CD4-positive, alpha-beta T cell (primary cell): Measurements from ENCODE around the gene DOP1A. TPM values are rescaled to one million over a fixed set of nuclear protein-coding genes. Genes with fewer than 3 reads are reported as not detected.
A peak's percentile ranks its signal among the peaks of the same experiment; 100 is the strongest.

Experiments used
- ATAC-seq: fragments of 200-7000 bp; cut with Tn5 transposase; one replicate; pipeline ENCODE4 v1.10.0; 2022; ENCODE audit warnings: mild to moderate bottlenecking; ENCODE audit not compliant: poor library complexity
- CTCF ChIA-PET: fragments of 350-600 bp; sonication (Branson Sonifier 250); formaldehyde crosslinking; loops from one replicate; lab custom pipeline; 2021; ENCODE audit warnings: antibody characterized with exemption, inconsistent platforms; lab: Charles Lee
- POLR2A ChIA-PET: fragments of 350-600 bp; sonication (Branson Sonifier 250); formaldehyde crosslinking; loops from one replicate; lab custom pipeline; 2021; ENCODE audit warnings: antibody characterized with exemption, inconsistent platforms; lab: Charles Lee
- DNase-seq, 14 experiments: peaks; one replicate each; pipeline ENCODE4 v3.0.0-alpha.2; 2013 to 2020; ENCODE audit warnings: mixed read lengths in 2 of 14
- H3K27ac ChIP-seq, 2 donors: one replicate each; pipeline versions ENCODE4 v1.5.1 to v1.7.0; 2013; ENCODE audit warnings: low read length in 2 of 2, low read depth in 1 of 2, mild to moderate bottlenecking in 1 of 2
- H3K27me3 ChIP-seq, 2 experiments: 1 replicate in 1 of 2; 2 replicates in 1 of 2; pipeline versions ENCODE4 v1.6.1 to v1.7.0; 2013; ENCODE audit warnings: low read length in 2 of 2, control low read depth in 1 of 2, mild to moderate bottlenecking in 1 of 2, moderate library complexity in 1 of 2; ENCODE audit not compliant: insufficient read depth in 2 of 2, control insufficient read depth in 1 of 2
- H3K36me3 ChIP-seq: one replicate; pipeline ENCODE4 v1.6.1; 2013; ENCODE audit warnings: low read length, control low read depth; ENCODE audit not compliant: insufficient read depth
- H3K4me1 ChIP-seq: one replicate; pipeline ENCODE4 v1.6.1; 2013; ENCODE audit warnings: low read length, control low read depth; ENCODE audit not compliant: insufficient read depth
- H3K4me3 ChIP-seq: one replicate; pipeline ENCODE4 v1.5.1; 2013; ENCODE audit warnings: mild to moderate bottlenecking, low read length, moderate library complexity
- H3K9me3 ChIP-seq, 2 experiments: 1 replicate in 1 of 2; 2 replicates in 1 of 2; pipeline versions ENCODE4 v1.6.1 to v1.7.0; 2013; ENCODE audit warnings: low read length in 2 of 2, mild to moderate bottlenecking in 2 of 2, control low read depth in 1 of 2, moderate library complexity in 1 of 2; ENCODE audit not compliant: control insufficient read depth in 1 of 2, insufficient read depth in 1 of 2
- H3K27ac Mint-ChIP-seq: one replicate; pipeline ENCODE4 v1.8.0; 2020; ENCODE audit warnings: mixed read lengths
- H3K27me3 Mint-ChIP-seq: one replicate; pipeline ENCODE4 v1.8.0; 2021; ENCODE audit warnings: mixed read lengths
- H3K36me3 Mint-ChIP-seq: one replicate; pipeline ENCODE4 v1.8.0; 2021; ENCODE audit warnings: low read depth, mixed read lengths
- H3K4me1 Mint-ChIP-seq: one replicate; pipeline ENCODE4 v1.8.0; 2021; ENCODE audit warnings: low read depth, mixed read lengths
- H3K4me3 Mint-ChIP-seq: one replicate; pipeline ENCODE4 v1.8.0; 2020; ENCODE audit warnings: mild to moderate bottlenecking, mixed read lengths
- H3K9me3 Mint-ChIP-seq: one replicate; pipeline ENCODE4 v1.8.0; 2020; ENCODE audit warnings: mixed read lengths
- CTCF ChIP-seq: fragments of 200-600 bp; IDR thresholded peaks from one replicate; pipeline ENCODE4 v1.8.0; 2022; ENCODE audit warnings: antibody characterized with exemption, mild to moderate bottlenecking
- intact Hi-C, 2 experiments: fragments of 100-400 bp; cut with DNase I in 1 of 2; cut with micrococcal nuclease in 1 of 2; formaldehyde crosslinking; loops; one replicate each; pipeline versions ENCODE4 v1.15.1 to v1.9.0; 2023 to 2025; cut with DNase I, micrococcal nuclease
- polyA plus RNA-seq, 2 donors: library from polyadenylated mRNA; unstranded; fragments of 120-200 nt; gene quantifications; one replicate each; pipeline ENCODE4 v1.2.1, GENCODE V29; 2013
- total RNA-seq, 174 experiments: library from RNA in 2 of 174; stranded (reverse) in 2 of 174; gene quantifications; one replicate each; pipeline ENCODE4 v1.2.3 and lab custom pipeline; 2021 to 2026

The DOP1A gene
- 10 to 100 TPM; 15.6 to 15.8 TPM for total RNA-seq
- 25.4 TPM for polyA plus RNA-seq (2013, experiment 1 of 2)
- polyA plus RNA-seq (2013, experiment 2 of 2) = 20.1 TPM
- 17.3 to 155 (median 81.0) reads per million in 172 experiments for total RNA-seq (lab: John Stamatoyannopoulos, UW)

GRCh38 chr6:83067448-83068439 lies at the start of gene DOP1A:
DOP1A (plus strand) TSS chr6:83067671; CDS start chr6:83096978, 29,307 bp downstream.
- H3K4me1 ChIP-seq = peaks cover 19% of the 10 kb centered on the region
- ChIA-PET CTCF (interaction anchor here (0.5 to 2.4 kb wide), 28 partner anchors 10 to 1315 kb away, joined by 3 to 13 read pairs (median 4); partner anchors contain the start of genes CEP162, CYB5R4, IBTK and PGM3), POLR2A (interaction anchor here (0.7 to 1.6 kb wide), 10 partner anchors 10 to 1315 kb away, joined by 3 to 9 read pairs (median 5); partner anchors contain the start of genes IBTK, PGM3, RWDD2A and TENT5A)
- no peaks in the 10 kb centered on the region for H3K9me3 Mint-ChIP-seq
- H3K9me3 ChIP-seq = no peaks in the 10 kb centered on the region
- DNase-seq = peak; percentile 93 to 98 (median 96)
- TF ChIP-seq CTCF = peak; percentile 95
- no peaks in the 10 kb centered on the region for H3K27me3 Mint-ChIP-seq
- H3K4me3 Mint-ChIP-seq = peak within 1 kb of the TSS; percentile 91
- peak within 1 kb of the TSS; percentile 90 for H3K27ac Mint-ChIP-seq
- H3K27me3 ChIP-seq = no peaks in the 10 kb centered on the region
- peak within 1 kb of the TSS; percentile 85 to 89 for H3K27ac ChIP-seq
- intact Hi-C loops = loop anchor here (1.0 to 10.0 kb wide), 6 partner anchors 125 to 1160 kb away; partner anchors contain the start of genes CEP162 (in 2 of the 2), IBTK (in 1 of the 2), PGM3 (in 1 of the 2) and PRSS35 (in 1 of the 2)
- no peaks in the 10 kb centered on the region for H3K36me3 ChIP-seq
- peak within 1 kb of the TSS; percentile 82 for H3K4me3 ChIP-seq
- peak; percentile 89 for ATAC-seq
- H3K36me3 Mint-ChIP-seq = peaks cover 7% of the 10 kb centered on the region
- H3K4me1 Mint-ChIP-seq = peaks cover 67% of the 10 kb centered on the region

- Histone ChIP-seq H3K36me3 (peaks cover 22% of the 10 kb centered on the region), H3K27ac (no peak overlapping the region), H3K4me1 (no peaks in the 10 kb centered on the region), H3K9me3 (no peaks in the 10 kb centered on the region), H3K4me3 (no peak overlapping the region), H3K27me3 (no peaks in the 10 kb centered on the region)
- no peak for TF ChIP-seq CTCF
- POLR2A ChIA-PET = no interaction called here
- CTCF ChIA-PET = no interaction called here
- Mint-ChIP-seq H3K4me1 (no peaks in the 10 kb centered on the region), H3K36me3 (peaks cover 85% of the 10 kb centered on the region), H3K4me3 (no peak overlapping the region), H3K9me3 (no peaks in the 10 kb centered on the region), H3K27ac (no peak overlapping the region), H3K27me3 (no peaks in the 10 kb centered on the region)
- intact Hi-C loops = no loop called here
- DNase-seq (no peak), ATAC-seq (no peak)
These were observed 47.7 kb upstream of the DOP1A start for GRCh38 chr6:83019741-83020140.

GRCh38 chr6:83031689-83032088 lies 35.8 kb upstream of the DOP1A start:
- Histone ChIP-seq H3K9me3 (peaks cover 9 to 10% of the 10 kb centered on the region in 2 experiments), H3K27ac (no peak overlapping the region), H3K36me3 (peaks cover 9% of the 10 kb centered on the region), H3K4me1 (no peaks in the 10 kb centered on the region), H3K27me3 (no peaks in the 10 kb centered on the region), H3K4me3 (no peak overlapping the region)
- intact Hi-C loops = no loop called here
- H3K27ac Mint-ChIP-seq = no peak overlapping the region
- no peak overlapping the region for H3K4me3 Mint-ChIP-seq
- no peak for ATAC-seq
- TF ChIP-seq CTCF = no peak
- H3K27me3 Mint-ChIP-seq = no peaks in the 10 kb centered on the region
- ChIA-PET CTCF (no interaction called here), POLR2A (no interaction called here)
- no peak for DNase-seq
- peaks cover 85% of the 10 kb centered on the region for H3K36me3 Mint-ChIP-seq
- no peaks in the 10 kb centered on the region for H3K4me1 Mint-ChIP-seq
- H3K9me3 Mint-ChIP-seq = peaks cover 3% of the 10 kb centered on the region
